GM23248 (cell line): ENCODE measurements around the gene ASPSCR1. TPM values are rescaled to one million over a fixed set of nuclear protein-coding genes. Genes with fewer than 3 reads are reported as not detected.

Experiments
- DNase-seq: peaks from one replicate; pipeline ENCODE4 v3.0.0-alpha.2; 2015
- H2AFZ ChIP-seq: fragments of 200-600 bp; sonication (generic); 2 replicates; pipeline ENCODE4 v1.6.1; 2016; ENCODE audit warnings: antibody characterized with exemption
- H3F3A ChIP-seq: fragments of 200-600 bp; sonication (generic); 2 replicates; pipeline ENCODE4 v1.6.1; 2016; ENCODE audit warnings: mild to moderate bottlenecking, antibody characterized with exemption, mixed run types; ENCODE audit not compliant: insufficient read depth
- H3K27ac ChIP-seq: fragments of 200-600 bp; sonication (generic); 2 replicates; pipeline ENCODE4 v1.5.1; 2016; ENCODE audit warnings: mild to moderate bottlenecking
- H3K27me3 ChIP-seq: fragments of 200-600 bp; sonication (generic); replicated peaks from 2 replicates; pipeline ENCODE4 v1.6.1; 2016; ENCODE audit warnings: mild to moderate bottlenecking; ENCODE audit not compliant: insufficient read depth
- H3K36me3 ChIP-seq: fragments of 200-600 bp; sonication (generic); 2 replicates; pipeline ENCODE4 v1.6.1; 2016; ENCODE audit warnings: low read depth, mild to moderate bottlenecking
- H3K4me1 ChIP-seq: fragments of 200-600 bp; sonication (generic); 2 replicates; pipeline ENCODE4 v1.6.1; 2016; ENCODE audit warnings: mild to moderate bottlenecking; ENCODE audit not compliant: insufficient read depth
- H3K4me2 ChIP-seq: fragments of 200-600 bp; sonication (generic); one replicate; pipeline ENCODE4 v1.6.1; 2016; ENCODE audit warnings: mild to moderate bottlenecking; ENCODE audit not compliant: unreplicated experiment
- H3K4me3 ChIP-seq: fragments of 200-600 bp; sonication (generic); 2 replicates; pipeline ENCODE4 v1.5.1; 2016; ENCODE audit warnings: mild to moderate bottlenecking
- H3K79me2 ChIP-seq: fragments of 200-600 bp; sonication (generic); 2 replicates; pipeline ENCODE4 v1.6.1; 2016; ENCODE audit warnings: mild to moderate bottlenecking; ENCODE audit not compliant: insufficient read depth
- H3K9ac ChIP-seq: fragments of 200-600 bp; sonication (generic); 2 replicates; pipeline ENCODE4 v1.6.1; 2016; ENCODE audit warnings: mild to moderate bottlenecking
- H3K9me2 ChIP-seq: fragments of 200-600 bp; sonication (generic); 2 replicates; pipeline ENCODE4 v1.6.1; 2016; ENCODE audit warnings: mixed run types, mild to moderate bottlenecking, moderate library complexity; ENCODE audit not compliant: insufficient read depth
- H3K9me3 ChIP-seq: fragments of 200-600 bp; sonication (generic); one replicate; pipeline ENCODE4 v1.6.1; 2017; ENCODE audit warnings: low read depth
- H4K20me1 ChIP-seq: fragments of 200-600 bp; sonication (generic); 2 replicates; pipeline ENCODE4 v1.6.0; 2016; ENCODE audit not compliant: insufficient read depth
- EZH2 ChIP-seq: fragments of 200-600 bp; sonication (generic); IDR thresholded peaks from 2 replicates; pipeline ENCODE4 v1.6.1; 2018; ENCODE audit warnings: antibody characterized with exemption, mild to moderate bottlenecking; ENCODE audit not compliant: insufficient read depth, poor library complexity, severe bottlenecking
- EZH2phosphoT487 ChIP-seq: fragments of 200-600 bp; sonication (generic); IDR thresholded peaks from 2 replicates; pipeline ENCODE4 v1.6.1; 2018; ENCODE audit warnings: antibody characterized with exemption, moderate library complexity, mild to moderate bottlenecking, low read depth; ENCODE audit not compliant: insufficient read depth
- WGBS, 2 experiments: methylation state at CpG; one replicate each; pipeline ENCODE4 v1.1.6; 2015 to 2017; ENCODE audit warnings: low lambda C conversion rate in 2 of 2, low coverage in 1 of 2; ENCODE audit errors: missing lambda C conversion rate in 2 of 2; 5-methylcytosine and 5-hydroxymethylcytosine counted together
- in situ Hi-C: fragments of 300-500 bp; cut with MboI; formaldehyde crosslinking; loops from 2 replicates; pipeline ENCODE4 v1.15.0; 2020
- polyA plus RNA-seq: library from polyadenylated mRNA; unstranded; fragments of >200 nt; fragmentation: Nextera tagmentation; extraction: Ambion mirVana; gene quantifications from 2 replicates; pipeline ENCODE4 v1.2.1, GENCODE V29; 2016
- total RNA-seq: library from RNA; depleted of rRNA; stranded (reverse); fragments of >200 nt; shearing (Covaris generic); gene quantifications from 2 replicates; pipeline ENCODE4 v1.2.3, GENCODE V29; 2014

The ASPSCR1 gene
- total and polyA plus RNA-seq, 2 experiments from 2014 or later: 20.6 to 23.5 TPM

DNA sequence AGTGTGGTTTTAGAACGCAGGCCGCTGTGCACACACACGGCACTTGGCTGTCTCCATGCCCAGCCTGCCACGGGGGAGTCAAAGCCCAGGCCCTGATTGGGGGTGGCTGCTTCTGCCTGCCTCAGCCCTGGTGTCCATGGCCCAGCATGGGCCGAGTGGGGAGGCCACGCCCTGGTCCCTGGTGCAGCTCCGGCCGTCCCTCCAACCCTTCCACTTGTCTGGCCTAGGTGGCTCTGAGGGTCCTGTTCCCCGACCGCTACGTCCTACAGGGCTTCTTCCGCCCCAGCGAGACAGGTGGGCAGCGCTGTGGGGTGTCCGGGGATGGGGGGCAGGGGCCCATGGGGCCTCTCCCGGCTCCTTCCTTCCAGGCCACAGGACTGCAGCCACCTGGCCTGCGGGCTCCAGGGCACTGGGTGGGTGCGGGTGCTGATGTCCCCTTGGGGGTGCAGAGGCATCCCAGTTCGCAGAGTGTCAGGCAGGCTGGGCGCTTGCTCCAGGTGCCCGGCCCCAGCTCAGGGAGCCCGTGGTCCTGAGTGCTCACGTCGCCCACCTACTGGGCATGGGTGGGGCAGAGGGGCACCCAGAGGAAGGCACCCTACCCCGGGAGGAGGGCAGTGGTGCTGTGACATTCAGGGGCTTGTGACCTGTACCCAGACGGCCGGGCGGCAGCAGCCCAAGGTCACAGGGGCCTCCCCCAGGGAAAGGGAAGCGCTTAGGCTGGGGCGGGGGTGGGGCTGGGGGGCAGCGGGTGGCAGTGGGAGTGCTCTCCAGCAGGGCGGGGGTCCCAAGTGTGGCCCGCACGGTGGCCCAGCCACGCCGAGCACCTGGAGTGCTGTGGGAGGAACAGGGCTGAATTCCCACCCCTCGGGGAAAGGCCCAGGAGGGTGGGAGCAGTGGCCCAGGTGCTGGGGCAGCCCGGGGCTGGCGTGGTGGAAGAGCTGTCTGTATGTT is 33.4 kb downstream of the ASPSCR1 start:
- WGBS, 2 experiments: 91 to 92% methylated on average over 25 to 39 of the region's 39 CpGs
- Histone ChIP-seq H3F3A (no peaks in the 10 kb centered on the region), H3K27me3 (no peaks in the 10 kb centered on the region), H4K20me1 (no peaks in the 10 kb centered on the region), H2AFZ (no peak overlapping the region), H3K79me2 (no peaks in the 10 kb centered on the region), H3K4me2 (no peak overlapping the region), H3K36me3 (no peaks in the 10 kb centered on the region), H3K9me3 (no peaks in the 10 kb centered on the region), H3K9ac (no peak overlapping the region), H3K4me3 (no peak overlapping the region), H3K9me2 (no peaks in the 10 kb centered on the region), H3K4me1 (0 out of 2 replicates have a peak, but pooled peaks cover 7% of the 10 kb centered on the region), H3K27ac (no peak overlapping the region)
- TF ChIP-seq EZH2phosphoT487 (no peak), EZH2 (no peak)
- DNase-seq: no peak
- in situ Hi-C loops: no loop called here

DNA sequence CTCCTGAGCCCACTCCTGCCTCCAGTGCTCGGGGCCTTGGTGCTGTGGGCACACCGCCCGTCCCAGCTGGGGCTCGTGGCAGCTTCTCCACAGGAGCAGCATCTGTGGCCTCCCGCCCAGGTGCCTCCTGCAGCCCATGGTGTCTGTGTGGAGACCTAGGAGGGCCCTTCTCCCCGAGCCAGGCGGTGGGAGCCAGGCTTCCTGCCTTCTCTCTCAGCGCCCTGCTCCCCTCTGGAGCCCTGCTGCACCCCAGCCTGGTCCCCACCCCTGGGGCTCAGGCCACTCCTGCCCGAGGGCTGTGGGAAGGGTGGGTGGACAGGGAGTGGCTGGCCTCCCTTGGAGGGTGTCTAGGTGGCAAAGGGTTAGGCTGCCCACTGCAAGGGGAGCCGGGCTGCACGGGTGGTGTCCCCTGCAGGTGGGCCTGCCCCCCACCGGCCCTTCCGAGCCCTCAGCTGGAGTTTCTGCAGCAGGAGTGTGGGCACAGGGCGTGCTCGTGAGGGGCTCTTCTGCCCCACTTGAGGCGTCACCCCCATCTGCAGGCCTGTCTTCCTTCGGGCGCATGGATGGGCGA is 34.3 kb downstream of the ASPSCR1 start:
- DNase-seq: no peak
- Histone ChIP-seq H3F3A (no peaks in the 10 kb centered on the region), H3K4me1 (0 out of 2 replicates have a peak, but pooled peaks cover under 1% of the 10 kb centered on the region), H2AFZ (no peak overlapping the region), H3K27me3 (no peaks in the 10 kb centered on the region), H3K9me2 (no peaks in the 10 kb centered on the region), H3K79me2 (no peaks in the 10 kb centered on the region), H3K4me3 (no peak overlapping the region), H3K36me3 (no peaks in the 10 kb centered on the region), H3K9ac (no peak overlapping the region), H3K27ac (no peak overlapping the region), H4K20me1 (no peaks in the 10 kb centered on the region), H3K9me3 (no peaks in the 10 kb centered on the region), H3K4me2 (no peak overlapping the region)
- TF ChIP-seq EZH2phosphoT487 (no peak), EZH2 (no peak)
- in situ Hi-C loops: no loop called here
- WGBS, 2 experiments: 98 to 99% methylated on average over 14 to 15 of the region's 19 CpGs

DNA sequence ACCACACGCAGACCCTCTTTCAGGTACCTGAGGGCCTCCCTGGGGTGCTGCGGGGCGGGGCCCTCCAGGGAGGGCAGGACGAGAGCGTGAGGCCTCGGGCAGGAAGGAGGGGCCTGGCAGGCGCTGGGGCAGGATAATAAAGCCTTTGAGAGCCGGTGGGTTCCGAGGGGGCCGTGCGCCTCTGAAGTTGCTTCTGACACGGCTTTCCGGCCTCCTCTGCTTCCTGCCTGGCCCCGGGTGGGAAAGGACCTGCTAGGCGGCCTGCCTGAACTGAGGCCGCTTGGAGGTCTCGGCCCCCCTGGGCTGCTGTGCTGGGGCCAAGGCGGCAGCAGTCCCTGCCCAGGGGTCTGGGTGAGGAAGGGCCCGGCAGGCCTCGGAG is 34.8 kb downstream of the ASPSCR1 start:
- Histone ChIP-seq H3K27ac (no peak overlapping the region), H3K36me3 (no peaks in the 10 kb centered on the region), H3K27me3 (no peaks in the 10 kb centered on the region), H3F3A (no peaks in the 10 kb centered on the region), H3K79me2 (no peaks in the 10 kb centered on the region), H4K20me1 (no peaks in the 10 kb centered on the region), H3K9me3 (no peaks in the 10 kb centered on the region), H3K9ac (no peak overlapping the region), H3K4me1 (no peaks in the 10 kb centered on the region), H2AFZ (no peak overlapping the region), H3K9me2 (no peaks in the 10 kb centered on the region), H3K4me2 (no peak overlapping the region), H3K4me3 (no peak overlapping the region)
- no peak for DNase-seq
- TF ChIP-seq EZH2phosphoT487 (no peak), EZH2 (no peak)
- in situ Hi-C loops: no loop called here
- 89 to 91% methylated on average over 16 to 20 of the region's 20 CpGs for WGBS, 2 experiments

DNA sequence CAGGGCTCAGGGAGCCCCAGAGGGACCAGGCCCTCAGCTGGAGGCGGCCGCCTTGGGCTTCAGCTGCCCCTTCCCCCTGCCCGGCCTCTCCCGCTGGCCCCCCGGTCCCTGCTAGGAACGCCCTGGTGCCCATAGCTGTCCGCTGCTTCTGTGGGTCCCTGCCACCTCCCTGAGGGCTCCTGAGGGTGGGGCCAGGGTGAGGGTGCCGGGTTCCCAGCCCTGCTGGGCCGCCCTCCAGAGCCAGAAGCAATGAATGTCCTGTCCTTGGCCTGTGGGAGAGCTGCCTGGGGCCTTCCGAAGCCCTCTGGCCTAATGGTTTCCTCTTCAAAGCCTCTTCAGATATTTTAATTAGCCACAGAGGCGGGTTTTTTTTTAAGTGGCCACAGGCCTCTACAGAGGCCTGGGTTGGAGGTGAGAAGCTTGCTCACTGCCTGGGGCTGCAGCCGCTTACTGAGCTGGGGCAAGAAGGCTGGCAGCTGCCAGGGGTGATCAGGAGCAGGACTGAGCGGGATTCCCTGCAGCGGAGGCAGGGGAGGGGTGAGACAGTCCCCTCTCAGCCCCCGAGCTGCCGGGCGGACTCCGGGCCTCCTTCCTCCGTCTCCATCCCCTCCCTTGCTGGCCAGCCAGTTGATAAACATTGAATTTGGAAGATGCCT is 35.3 kb downstream of the ASPSCR1 start:
- no peak overlapping the region for H3K9ac ChIP-seq
- in situ Hi-C loops: no loop called here
- H3K36me3 ChIP-seq: no peaks in the 10 kb centered on the region
- TF ChIP-seq EZH2 (no peak), EZH2phosphoT487 (no peak)
- no peaks in the 10 kb centered on the region for H4K20me1 ChIP-seq
- no peaks in the 10 kb centered on the region for H3K79me2 ChIP-seq
- H3K9me2 ChIP-seq: no peaks in the 10 kb centered on the region
- H3K27me3 ChIP-seq: no peaks in the 10 kb centered on the region
- H3K9me3 ChIP-seq: no peaks in the 10 kb centered on the region
- WGBS, 2 experiments: 91% methylated on average over 16 to 19 of the region's 19 CpGs
- H3K4me1 ChIP-seq: no peaks in the 10 kb centered on the region
- H3K27ac ChIP-seq: no peak overlapping the region
- H3F3A ChIP-seq: no peaks in the 10 kb centered on the region
- H3K4me3 ChIP-seq: no peak overlapping the region
- DNase-seq: no peak
- H3K4me2 ChIP-seq: no peak overlapping the region
- no peak overlapping the region for H2AFZ ChIP-seq
